NCI-H1417 treated with DMSO at 0.1 percent for 48 hours (cell line): ENCODE results near the gene SUSD1.

Source experiments
- DNase-seq: peaks from one replicate; lab custom pipeline; 2025; lab: John Stamatoyannopoulos, UW

Gene SUSD1

DNA sequence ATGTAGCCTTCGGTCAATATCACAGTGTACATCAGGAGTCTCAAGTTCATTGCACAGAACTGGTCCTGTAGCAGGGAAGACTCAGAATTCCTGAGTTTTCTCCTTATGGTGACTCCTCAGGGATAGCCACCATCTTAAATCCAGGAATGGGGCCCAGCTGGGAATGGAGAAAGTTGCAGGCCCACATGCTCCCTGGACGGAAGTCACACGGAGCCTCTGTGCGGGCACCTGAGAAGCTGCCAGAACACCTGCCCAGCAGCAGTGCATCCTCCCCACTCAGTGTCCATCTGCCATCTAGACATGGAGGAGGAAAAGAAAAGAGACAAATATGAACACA lies 133.9 kb downstream of the SUSD1 start:
- no peak for DNase-seq

DNA sequence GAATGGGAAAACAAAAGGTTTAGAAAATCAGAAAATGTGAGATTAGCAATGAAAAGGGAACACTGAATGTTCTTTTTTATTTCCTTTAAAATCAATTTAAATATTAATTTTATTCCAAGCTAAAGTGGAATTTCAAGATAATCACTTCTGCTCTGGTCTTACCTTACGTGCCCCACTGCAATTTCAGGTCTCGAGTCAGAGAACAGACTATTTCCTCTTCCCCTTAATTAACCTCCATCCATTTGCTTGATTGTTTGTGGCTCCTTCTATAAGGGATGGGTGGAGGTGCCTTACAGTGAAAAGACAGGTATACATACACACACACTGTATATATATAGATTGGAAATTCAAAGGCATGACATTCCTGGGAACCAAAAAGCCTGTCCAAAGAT lies 137.1 kb downstream of the SUSD1 start:
- no peak for DNase-seq

DNA sequence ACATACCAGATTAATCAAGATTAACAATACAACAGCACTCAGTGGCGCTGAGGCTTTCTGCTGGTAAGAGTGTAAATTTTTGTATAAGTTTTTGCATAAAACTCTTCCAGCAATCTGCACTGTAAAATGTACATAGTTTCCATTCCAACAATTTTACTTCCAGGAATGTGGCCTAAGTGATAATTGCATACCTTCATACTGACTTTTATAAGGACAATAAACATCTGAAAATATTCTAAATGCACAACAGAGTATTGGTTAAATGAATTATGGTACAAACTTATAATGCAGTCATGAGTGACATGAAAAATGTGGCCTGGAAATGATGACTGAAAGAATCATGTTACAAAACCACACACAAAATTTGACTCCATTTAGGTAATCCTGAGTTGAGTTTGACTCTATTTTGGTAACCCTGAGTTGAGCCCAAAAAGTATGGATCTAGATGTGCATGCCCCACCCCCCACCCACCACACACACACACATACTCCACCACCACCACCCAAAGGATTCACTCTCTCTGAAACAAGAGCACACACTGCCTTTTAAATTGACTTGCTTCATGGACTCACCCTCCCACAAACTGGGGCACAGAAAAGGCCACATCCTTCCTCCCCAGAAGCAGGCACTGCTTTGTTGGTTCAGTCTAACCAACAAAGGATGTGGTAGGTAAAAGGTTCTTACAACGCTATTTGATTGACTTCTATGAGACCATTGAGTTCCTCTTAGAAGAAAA lies 137.6 kb downstream of the SUSD1 start:
- no peak for DNase-seq

DNA sequence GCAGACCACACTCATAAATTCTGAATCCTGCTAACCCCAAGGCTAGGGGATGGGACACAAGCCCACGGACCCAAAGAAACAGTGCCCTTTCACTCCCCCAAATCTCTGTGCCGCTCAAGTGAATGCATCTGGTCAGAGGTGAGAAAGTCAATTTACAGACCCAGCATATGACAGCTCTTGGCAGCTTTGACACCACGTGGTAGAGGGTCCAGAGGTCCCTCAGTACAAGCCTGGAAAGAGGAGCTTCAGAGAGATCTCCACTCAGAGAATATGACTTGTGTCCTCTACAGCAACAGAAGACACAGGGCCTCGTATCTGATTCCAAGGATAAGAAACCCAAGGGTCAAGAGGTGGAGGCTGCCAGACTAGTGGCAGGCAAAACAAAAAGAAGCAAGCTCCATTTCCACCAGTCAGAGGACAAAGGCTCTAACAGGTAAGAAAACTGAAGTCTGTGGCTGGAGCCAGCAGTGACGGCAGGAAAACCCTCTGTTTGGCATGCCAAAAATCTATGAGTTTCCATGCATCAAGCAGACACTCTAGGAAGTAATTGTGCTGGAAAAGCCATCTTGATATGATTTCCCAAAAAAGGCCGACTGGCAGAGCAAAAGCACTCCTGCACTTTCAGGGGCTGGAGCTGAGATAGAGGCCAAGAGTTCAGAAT lies 139.8 kb downstream of the SUSD1 start:
- DNase-seq = no peak

DNA sequence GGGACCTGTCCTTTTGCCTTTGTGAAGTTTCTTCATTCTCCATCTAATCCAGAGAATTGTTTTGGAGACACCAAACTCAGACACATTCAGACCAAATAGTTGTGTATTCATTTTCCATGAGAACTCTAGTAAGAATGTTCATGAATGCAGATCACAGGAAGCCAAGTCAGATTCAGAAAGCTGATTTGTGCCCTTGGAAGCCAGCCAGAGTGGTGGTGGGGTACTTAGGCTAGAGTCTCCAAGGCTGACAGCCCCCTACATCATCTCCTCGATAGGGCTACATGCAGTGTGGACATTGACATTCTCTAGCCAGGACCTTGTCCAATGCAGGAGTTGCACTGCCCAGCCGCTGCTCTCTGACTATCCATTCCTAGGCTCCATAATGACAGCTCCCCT lies 140.9 kb downstream of the SUSD1 start:
- no peak for DNase-seq

DNA sequence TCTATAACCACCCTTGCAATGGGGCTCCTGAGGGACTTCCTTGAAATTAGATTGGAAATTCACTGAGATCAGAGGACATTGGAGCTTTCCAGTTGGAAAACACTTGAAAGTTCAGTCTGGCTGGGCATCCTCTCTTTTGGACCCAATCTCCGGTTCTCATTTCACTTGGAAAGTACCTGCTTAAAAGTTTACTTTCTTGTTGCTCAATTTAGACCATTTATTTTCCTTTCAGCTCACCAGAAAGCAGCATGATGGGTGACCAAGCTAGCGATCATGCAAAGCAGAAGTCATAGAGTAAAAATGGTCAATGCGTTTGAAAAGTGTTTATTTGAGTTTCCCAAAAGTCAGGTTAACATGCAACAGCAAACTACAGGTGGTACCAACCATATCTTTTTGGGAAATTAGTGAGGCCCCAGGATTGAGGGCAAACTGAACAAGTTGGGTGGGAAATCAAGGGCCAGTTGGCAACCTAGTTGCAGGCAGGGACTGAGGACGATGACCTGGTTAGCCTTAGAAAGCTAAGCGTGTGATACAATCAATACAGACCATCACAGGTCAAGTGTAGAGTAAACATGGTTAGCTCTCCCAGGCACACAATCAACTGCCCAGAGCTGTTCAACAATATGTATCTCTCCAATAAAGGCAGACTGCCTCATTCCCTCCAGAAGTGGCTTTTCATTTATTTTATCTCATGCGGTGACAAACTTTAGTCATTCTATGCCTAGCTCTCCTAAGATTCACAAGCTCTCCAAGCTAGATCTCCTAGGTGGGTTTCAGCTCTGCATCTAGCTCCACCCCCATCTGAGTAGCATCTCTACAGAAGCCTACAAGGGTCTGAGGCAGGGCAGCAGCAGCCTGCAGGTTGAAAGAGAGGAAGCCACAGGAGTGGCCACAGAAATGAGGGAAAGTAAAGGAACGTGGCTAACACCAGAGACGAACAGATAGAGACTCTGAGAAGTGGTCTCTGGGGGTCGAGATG lies 141.6 kb downstream of the SUSD1 start:
- DNase-seq = no peak

DNA sequence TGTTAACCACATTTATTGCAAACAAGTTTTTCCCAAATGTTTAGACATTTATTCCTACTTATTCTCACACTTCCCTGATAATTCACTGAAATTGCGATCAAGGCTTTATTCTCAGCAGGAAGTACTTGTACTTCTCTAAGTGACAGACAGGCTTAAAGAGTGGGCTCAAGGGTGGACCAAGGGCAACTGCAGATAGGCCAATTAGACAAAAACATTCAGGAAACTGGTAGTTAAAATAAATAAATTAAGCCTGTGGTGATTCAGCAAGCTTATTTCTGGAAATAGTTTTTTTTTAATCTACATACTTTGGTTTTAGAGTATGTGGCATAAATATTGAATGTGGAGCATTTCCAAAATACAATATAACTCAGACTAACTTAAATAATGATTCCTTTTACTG lies 142.4 kb downstream of the SUSD1 start:
- DNase-seq = no peak

DNA sequence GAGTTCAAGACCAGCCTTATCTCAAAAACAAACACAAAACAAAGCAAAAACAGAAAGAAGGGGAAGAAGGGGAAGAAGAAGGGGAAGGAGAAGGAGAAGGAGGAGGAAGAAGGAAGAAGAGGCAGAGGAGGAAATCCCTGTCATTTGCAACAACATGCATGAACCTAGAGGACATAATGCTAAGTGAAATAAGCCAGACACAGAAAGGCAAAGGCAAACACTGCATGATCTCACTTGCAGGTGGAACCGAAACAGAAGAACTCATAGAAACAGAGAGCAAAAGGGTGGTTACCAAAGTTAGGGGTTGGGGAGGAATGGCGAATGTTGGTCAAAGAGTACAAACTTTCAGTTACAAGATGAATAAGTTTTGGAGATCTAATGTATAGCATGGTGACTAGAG lies 143.1 kb downstream of the SUSD1 start:
- no peak for DNase-seq

DNA sequence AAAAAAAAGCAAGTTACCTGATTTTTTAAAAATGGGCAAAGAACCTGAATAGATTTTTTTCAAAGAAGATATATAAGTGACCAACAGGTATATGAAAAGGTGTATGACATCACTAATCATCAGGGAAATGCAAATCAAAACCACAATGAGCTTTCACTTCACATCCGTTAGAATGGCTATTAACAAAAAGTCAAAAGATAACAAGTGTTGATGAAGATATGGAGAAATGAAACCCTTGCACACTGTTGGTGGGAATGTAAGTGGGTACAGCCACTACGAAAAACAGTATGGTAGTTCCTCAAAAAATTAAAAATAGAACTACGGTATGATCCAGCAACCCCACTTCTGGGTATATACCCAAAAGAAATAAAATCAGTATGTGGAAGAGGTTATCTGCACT lies 143.7 kb downstream of the SUSD1 start:
- no peak for DNase-seq

DNA sequence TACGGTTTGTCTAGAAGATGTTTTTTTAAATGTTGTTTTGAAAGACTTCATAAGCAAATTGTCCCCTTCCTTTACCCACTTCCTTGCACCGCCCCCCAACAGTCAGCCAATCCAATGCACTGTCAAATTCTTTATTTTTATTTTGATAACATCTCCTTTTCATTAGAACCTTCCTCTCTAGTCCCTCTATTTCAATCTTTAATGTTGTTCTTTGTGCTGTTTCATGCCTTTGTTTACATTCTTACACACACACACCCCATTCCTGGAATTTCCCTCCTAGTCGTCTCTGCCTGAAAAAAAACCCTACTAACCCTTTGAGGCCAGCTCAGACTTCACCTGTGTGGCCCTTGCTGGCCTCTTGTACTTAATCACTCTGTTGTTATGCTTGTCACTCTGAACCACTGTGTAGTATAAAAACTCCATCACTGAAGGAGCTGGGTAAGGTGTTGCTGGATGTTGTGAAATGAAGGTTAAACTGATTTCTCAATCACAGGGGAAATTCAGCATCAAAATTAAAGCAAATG lies 145.1 kb downstream of the SUSD1 start:
- DNase-seq = no peak

DNA sequence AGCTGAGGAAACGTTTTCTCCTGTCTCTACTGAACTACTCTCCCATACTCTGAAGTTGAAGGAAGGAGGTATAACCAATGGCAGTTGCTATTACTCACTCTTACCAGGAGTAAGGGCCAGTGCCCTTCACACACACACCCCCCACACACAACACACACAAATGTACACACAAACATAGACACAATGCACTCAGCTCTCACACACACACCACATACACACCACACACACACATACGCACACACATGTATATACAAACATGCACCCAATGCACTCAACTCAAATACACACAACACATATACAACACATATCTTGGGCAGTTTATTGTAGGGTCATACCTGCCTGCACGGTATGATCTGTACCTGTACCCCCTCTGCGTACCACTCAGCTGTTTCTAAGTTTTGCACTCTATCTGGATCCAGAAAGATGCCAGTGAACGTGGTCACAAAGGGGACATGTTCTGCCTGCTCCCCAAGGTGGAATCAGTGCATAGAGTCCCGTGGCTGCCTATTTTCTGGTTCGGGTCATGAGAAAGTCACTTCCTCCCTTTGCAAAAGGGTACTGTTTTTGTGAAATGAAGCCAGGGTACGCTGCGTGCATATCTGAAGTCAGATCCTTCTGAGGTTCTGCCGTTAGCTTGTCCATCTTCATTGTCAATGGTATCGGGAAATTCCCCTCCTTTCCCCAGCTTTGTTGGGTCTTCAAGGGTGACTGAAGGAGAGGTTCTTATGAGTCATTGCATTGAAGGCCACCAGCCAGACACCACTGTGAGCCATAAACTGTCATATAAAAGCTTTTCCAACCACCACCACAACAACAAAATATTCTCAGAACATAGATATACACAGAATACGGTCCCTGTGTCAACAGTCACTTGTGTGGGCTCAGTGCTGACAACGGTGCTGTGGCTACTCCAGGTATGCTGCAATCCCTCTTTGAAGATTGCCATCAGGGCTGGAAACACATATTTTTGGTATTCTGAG lies 146.6 kb downstream of the SUSD1 start:
- no peak for DNase-seq

DNA sequence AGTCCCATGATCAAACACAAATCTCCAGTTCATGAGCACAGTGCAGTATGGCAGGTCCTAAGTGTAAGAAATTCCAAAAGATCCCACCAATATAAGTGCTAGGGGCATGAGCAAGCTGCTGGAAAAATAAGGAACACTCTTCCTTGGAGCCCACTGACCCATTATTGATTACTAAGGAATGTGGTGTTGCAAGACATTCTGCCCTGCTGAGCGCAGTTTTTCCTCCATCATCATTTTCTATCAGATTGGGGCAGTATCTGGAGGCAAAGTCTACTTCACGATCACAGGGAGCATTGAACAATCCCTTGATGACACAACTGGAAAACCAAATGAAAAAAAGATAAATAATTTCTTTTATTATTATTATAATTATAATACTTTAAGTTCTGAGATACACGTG lies 149.2 kb downstream of the SUSD1 start:
- no peak for DNase-seq

DNA sequence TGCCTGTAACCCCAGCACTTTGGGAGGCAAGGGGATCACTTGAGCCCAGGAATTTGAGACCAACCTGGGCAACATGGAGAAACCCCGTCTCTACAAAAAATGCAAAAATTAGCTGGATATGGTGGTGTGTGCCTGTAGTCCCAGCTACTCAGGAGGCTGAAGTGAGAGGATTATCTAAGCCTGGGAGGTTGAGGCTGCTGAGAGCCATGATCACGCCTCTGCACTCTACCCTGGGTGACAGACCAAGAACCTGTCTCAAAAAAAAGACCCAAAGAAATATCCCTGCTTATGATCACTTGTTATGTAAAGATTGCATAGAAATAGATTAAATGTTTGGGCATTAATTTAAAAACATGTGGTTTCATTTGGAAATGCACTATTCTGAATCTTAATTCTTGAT lies 153.4 kb downstream of the SUSD1 start:
- no peak for DNase-seq

DNA sequence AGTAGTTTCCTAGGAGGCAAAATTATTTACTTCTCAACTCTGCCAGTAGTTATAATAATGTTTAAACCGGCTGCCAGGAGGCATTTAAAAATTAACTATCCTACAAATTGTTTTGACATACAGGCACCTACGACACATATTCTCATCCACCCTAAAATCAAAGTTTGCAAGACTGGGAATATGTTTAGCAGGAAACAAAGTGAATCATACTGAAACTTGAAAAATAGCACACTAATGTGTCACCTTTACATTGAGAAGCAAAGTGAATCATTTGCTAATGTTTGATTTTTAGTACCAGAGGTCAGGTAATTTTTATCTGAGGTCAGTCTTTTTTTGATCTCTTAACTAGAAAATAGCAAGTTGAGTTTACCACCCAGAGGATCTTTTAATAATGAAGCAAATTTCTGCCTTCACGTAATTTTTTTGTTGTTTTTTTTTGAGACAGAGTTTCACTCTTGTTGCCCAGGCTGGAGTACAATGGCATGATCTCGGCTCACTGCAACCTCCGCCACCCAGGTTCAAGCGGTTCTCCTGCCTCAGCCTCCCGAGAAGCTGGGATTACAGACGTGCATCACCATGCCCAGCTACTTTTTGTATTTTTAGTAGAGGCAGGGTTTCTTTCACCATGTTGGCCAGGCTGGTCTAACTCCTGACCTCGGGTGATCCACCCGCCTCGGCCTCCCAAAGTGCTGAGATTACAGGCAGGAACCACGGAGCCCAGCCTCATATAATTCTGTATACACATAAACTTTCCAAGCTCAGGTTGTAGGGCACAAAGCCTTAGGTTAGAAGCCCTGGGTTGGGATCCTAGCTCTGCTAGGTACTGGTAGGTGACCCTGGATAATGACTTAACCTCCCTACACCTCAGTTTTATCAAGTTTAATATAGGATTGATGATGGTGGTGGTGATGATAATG lies 154.2 kb downstream of the SUSD1 start:
- DNase-seq = no peak

DNA sequence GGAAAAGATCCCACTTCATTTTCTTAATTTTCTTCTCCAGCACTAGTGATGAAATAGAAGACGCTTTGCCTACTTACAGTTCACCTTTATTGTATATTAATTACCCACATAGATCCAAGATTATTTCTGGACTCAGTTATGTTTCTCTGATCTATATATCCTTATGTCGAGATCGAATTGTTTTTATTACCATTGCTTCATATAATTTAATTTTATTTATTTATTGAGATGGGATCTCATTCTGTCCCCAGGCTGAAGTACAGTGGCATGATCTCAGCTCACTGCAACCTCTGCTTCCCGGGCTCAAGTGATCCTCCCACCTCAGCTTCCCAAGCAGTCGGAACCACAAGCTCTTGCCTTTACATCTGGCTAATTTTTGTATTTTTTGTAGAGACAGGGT lies 157.2 kb downstream of the SUSD1 start:
- DNase-seq = no peak

DNA sequence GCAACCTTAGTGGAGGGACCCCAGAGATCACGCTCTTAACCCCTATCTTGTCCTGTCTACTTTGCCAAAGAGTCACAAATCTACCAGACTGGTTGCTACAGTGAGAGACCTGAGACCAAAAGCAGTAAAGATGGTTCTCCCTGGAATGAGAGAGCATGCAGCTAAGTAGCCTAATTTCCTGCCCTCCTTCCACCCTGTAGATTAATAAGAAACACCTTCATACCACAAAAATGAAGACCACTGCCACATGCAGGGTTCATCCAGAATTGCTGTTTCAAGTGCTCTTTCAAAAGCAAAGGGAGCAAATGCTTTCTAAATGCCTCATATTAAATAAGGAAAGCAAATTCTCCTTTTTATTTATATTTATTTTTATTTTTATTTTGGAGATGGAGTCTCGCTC lies 159.4 kb downstream of the SUSD1 start:
- DNase-seq = no peak

DNA sequence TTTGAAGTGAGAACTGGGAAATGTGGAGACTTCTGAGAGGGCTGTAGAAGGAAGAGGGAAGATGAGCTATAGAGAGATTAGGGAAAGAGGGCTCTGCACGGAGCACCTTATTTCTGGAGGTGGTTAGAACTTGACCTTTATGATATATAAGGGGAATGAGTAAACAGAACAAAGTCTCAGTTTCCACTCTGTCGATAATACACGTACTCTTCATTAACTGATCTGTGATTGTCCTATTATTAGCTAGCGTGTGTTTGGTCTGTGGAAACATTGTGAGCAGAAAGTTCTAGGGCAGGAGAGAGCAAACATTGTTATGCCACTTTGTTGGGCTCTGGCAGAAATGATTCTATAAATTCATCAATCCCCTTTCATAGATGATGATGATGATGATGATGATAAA lies 159.9 kb downstream of the SUSD1 start:
- DNase-seq = no peak

DNA sequence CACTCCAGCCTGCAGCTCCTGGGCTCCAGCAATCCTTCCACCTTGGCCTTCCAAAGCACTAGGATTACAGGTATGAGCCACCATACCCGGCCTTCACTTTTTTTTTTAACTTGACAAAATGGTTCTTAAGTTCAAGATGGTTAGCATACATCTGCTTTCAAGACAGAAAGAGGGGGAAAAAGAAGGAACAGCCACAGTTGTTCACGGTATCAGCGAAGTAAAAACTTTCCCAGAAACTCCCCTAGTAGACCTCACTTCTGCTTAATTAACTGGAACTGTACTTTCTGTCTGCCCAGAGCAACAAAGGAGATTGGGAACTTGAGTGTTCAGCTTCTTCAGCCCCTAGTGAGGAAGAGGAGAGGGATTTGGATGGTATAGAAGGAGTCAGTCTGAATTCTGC lies 161.8 kb downstream of the SUSD1 start:
- DNase-seq = no peak

DNA sequence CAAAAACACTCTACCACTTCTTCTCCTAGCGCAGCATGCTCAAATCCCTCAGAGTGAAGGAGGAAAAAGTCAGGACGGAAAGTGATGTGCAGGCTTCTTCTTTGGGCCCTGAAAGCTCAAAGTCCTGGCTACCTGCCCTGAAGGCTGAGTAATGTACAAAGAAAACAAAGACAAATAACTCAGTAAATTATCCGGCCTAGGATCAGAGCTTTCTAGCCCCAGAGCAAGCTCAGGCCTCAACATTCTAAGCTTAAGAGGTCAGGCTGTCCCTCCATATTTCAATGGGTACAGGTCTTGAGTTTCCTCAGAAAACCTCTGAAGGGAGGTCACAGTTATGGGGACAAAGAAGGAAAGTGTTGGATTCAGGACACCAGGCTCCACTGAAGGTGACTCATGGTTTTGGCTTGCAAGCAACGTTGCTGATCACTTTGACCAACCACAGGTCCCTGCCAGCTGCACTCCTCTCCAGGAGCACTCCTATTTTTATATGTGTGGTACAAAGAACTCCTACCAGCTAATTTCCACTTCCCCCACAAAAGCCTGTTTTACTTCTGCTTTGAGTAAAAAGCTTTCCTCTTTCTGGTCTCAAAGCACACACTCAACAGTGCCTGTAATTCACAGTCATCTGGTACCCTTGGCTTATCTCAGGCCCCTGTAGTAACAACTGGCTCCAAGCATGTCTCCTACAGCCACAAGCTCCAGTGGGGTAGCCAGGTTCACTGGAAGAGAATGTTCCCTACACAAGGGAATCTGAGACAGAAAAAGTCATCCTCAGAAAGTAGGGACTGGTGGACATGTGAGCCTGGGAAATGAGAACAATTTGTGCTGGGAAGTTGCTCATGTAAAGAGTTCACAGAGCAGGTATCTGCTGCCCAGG lies 162.8 kb downstream of the SUSD1 start:
- DNase-seq = no peak
